T47D (cell line): Measurements from ENCODE around the gene CEP126.

ENCODE experiments used
- DNase-seq, 2 experiments: peaks; one replicate each; pipeline versions ENCODE4 v3.0.0 to v3.0.0-alpha.2; 2011 to 2012; ENCODE audit warnings: low read depth in 1 of 2, low spot score in 1 of 2
- JUND ChIP-seq: IDR thresholded peaks from 2 replicates; pipeline ENCODE4 v1.6.1; 2012; ENCODE audit warnings: low read depth
- in situ Hi-C: cut with HindIII; loops from 2 replicates; pipeline ENCODE4 v1.10.0; 2016; ENCODE audit warnings: low sequenced_read_pairs, low pct_unique_long_range_greater_than_20kb

The CEP126 gene

GRCh38 chr11:102005306-102005705 is 90.5 kb downstream of the CEP126 start:
- in situ Hi-C loops: no loop called here
- TF ChIP-seq JUND: no peak
- no peak for DNase-seq

GRCh38 chr11:102006835-102007566 is 92.2 kb downstream of the CEP126 start:
- peak in 1 of 2 experiments; percentile 92 for DNase-seq
- in situ Hi-C loops: no loop called here
- no peak for TF ChIP-seq JUND

- in situ Hi-C loops: no loop called here
- no peak for TF ChIP-seq JUND
- DNase-seq: peak in 1 of 2 experiments; percentile 93
Observed at GRCh38 chr11:102007567-102008437, 93.0 kb downstream of the CEP126 start.

- TF ChIP-seq JUND: peak; percentile 94
- in situ Hi-C loops: no loop called here
- DNase-seq: peak; percentile 58 to 88
Observed at GRCh38 chr11:102010776-102011494, 96.1 kb downstream of the CEP126 start.

- no peak for TF ChIP-seq JUND
- DNase-seq: peak in 1 of 2 experiments; percentile 45
- in situ Hi-C loops: no loop called here
Observed at GRCh38 chr11:102012946-102013345, 98.1 kb downstream of the CEP126 start.

- DNase-seq: peak in 1 of 2 experiments; percentile 71
- in situ Hi-C loops: no loop called here
- no peak for TF ChIP-seq JUND
Observed at GRCh38 chr11:102014756-102015155, 99.9 kb downstream of the CEP126 start.

GRCh38 chr11:102017026-102017425 is 102.2 kb downstream of the CEP126 start:
- in situ Hi-C loops: no loop called here
- DNase-seq: no peak
- no peak for TF ChIP-seq JUND

GRCh38 chr11:102026217-102026616 is 111.4 kb downstream of the CEP126 start:
- peak in 1 of 2 experiments; percentile 24 for DNase-seq
- no peak for TF ChIP-seq JUND
- in situ Hi-C loops: no loop called here

- in situ Hi-C loops: no loop called here
- DNase-seq: no peak
- TF ChIP-seq JUND: no peak
Observed at GRCh38 chr11:102026959-102027358, 112.1 kb downstream of the CEP126 start.

- TF ChIP-seq JUND: no peak
- in situ Hi-C loops: no loop called here
- no peak for DNase-seq
Observed at GRCh38 chr11:102036757-102037156, 121.9 kb downstream of the CEP126 start.

- no peak for DNase-seq
- no peak for TF ChIP-seq JUND
- in situ Hi-C loops: no loop called here
Observed at GRCh38 chr11:102046841-102047240, 132.0 kb downstream of the CEP126 start.

GRCh38 chr11:102047305-102047924 is 132.6 kb downstream of the CEP126 start, which contains the start of gene CFAP300:
Gene CFAP300 (plus strand): TSS chr11:102047437. CDS start chr11:102047471, 34 bp downstream.
- no peak for TF ChIP-seq JUND
- in situ Hi-C loops: no loop called here
- peak; percentile 85 to 92 for DNase-seq
